Thymus (tissue), 11 donors: ENCODE data around the gene ZNF319. TPM values are rescaled to one million over a fixed set of nuclear protein-coding genes. Genes with fewer than 3 reads are reported as not detected.

ENCODE experiments used
- DNase-seq, 9 donors: peaks; one replicate each; pipeline ENCODE4 v3.0.0-alpha.2; 2013; ENCODE audit warnings: low spot score in 9 of 9, low read depth in 6 of 9, missing footprints in 1 of 9
- H3K27ac ChIP-seq, 2 donors: one replicate each; pipeline ENCODE4 v1.5.1; 2013; ENCODE audit warnings: control low read depth in 1 of 2, low read depth in 1 of 2, low read length in 1 of 2, mild to moderate bottlenecking in 1 of 2, moderate library complexity in 1 of 2
- H3K27me3 ChIP-seq, 2 donors: one replicate each; pipeline ENCODE4 v1.5.1; 2013; ENCODE audit warnings: low read length in 1 of 2; ENCODE audit not compliant: control insufficient read depth in 2 of 2, insufficient read depth in 1 of 2
- H3K36me3 ChIP-seq, 2 donors: one replicate each; pipeline ENCODE4 v1.5.1; 2013; ENCODE audit warnings: low read length in 1 of 2, mild to moderate bottlenecking in 1 of 2, moderate library complexity in 1 of 2; ENCODE audit not compliant: control insufficient read depth in 2 of 2, insufficient read depth in 2 of 2
- H3K4me1 ChIP-seq, 2 donors: one replicate each; pipeline ENCODE4 v1.5.1; 2013; ENCODE audit warnings: low read length in 2 of 2; ENCODE audit not compliant: control insufficient read depth in 2 of 2, insufficient read depth in 2 of 2
- H3K4me3 ChIP-seq, 2 donors: one replicate each; pipeline ENCODE4 v1.5.1; 2013; ENCODE audit warnings: low read length in 2 of 2, control low read depth in 1 of 2, mild to moderate bottlenecking in 1 of 2
- H3K9me3 ChIP-seq, 2 donors: one replicate each; pipeline ENCODE4 v1.5.1; 2013; ENCODE audit warnings: low read length in 1 of 2, mild to moderate bottlenecking in 1 of 2; ENCODE audit not compliant: control insufficient read depth in 2 of 2, insufficient read depth in 1 of 2
- WGBS: extraction: QIAGEN DNeasy Blood & Tissue Kit; methylation state at CpG from one replicate; pipeline ENCODE4 v1.1.7; 2013; 5-methylcytosine and 5-hydroxymethylcytosine counted together
- polyA plus RNA-seq: library from polyadenylated mRNA; stranded (reverse); fragments of 200-250 nt; gene quantifications from one replicate; pipeline ENCODE4 v1.2.3, GENCODE V29; 2013
- total RNA-seq: library from RNA; stranded (reverse); fragments of 120-200 nt; gene quantifications from one replicate; pipeline ENCODE4 v1.2.4, GENCODE V29; 2013
- donor health status: healthy.

ZNF319 gene
- total and polyA plus RNA-seq, 2 donors, result 1.7 to 6.9 TPM

DNA sequence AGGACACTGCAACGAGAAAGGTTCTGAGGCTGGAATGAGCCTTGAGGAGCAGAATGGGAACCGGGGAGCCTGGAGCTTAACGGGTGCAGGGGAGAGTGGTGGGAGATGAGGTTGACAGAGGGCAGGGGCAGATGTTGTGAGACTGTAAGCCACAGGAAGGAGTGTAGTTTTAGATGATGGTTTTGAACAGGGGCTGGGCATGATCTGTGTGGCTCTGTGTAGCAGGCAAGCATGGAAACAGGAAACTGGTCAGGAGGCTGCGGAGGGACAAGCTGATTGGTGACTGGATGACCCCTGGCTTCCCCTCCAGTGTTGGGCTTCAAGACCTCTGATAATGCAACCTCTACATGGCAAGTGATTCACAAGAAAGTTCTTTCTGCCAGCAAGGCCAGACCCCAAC is 28.2 kb downstream of the ZNF319 start:
- 67% methylated on average over 4 of the region's 4 CpGs for WGBS
- H3K36me3 ChIP-seq, result no peaks in the 10 kb centered on the region
- no peak for DNase-seq

DNA sequence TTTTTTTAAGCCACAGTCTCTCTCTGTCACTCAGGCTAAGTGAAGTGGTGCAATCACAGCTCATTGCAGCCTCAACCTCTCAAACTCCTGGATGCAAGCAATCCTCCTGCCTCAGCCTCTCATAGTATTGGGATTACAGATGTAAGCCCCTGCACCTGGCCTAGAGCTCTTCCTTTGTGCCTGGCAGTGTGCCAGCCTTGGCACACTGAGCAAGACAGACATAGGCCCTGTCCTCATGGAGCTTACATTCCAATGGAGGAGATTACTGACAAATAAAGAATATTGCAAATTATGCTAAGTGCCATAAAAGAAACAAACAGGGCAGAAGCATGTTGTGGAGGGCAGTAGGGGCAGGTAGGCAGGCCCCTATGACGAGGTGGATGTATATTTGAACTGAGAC is 28.6 kb downstream of the ZNF319 start:
- no peak for DNase-seq
- no peaks in the 10 kb centered on the region for H3K4me1 ChIP-seq
- H3K36me3 ChIP-seq, result no peaks in the 10 kb centered on the region
- H3K4me3 ChIP-seq, result no peak overlapping the region
- no peaks in the 10 kb centered on the region for H3K9me3 ChIP-seq
- 96% methylated on average over 1 of the region's 1 CpG for WGBS
- no peaks in the 10 kb centered on the region for H3K27me3 ChIP-seq
- H3K27ac ChIP-seq, result no peak overlapping the region

More for the DNA sequence above, 28.2 kb downstream of the ZNF319 start:
- Histone ChIP-seq H3K27ac (no peak overlapping the region), H3K4me1 (no peaks in the 10 kb centered on the region), H3K4me3 (no peak overlapping the region), H3K9me3 (no peaks in the 10 kb centered on the region), H3K27me3 (no peaks in the 10 kb centered on the region)

DNA sequence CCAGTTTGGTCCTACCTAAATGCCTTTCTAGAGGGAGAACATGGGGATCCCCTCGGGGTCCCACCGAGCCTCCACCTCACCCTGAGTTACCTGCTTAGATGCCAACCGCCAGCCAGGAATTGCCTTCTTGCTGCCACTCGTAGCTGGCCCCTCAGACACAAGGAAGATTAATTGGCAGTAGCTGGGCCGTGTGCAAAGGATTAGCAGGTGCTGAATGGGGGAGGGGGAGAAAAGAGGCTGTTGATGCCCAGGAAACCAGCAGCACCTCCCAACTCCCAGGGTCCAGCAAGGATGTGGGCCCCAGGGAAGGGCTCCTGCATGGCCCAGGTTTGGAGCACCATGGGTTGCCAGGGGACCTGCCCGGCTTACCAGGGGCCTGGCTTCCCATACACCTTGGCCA is 29.5 kb downstream of the ZNF319 start, which contains the start of gene CNGB1:
Gene CNGB1 (minus strand): TSS at position 159 of the 400 bp plus-strand sequence. CDS start 3,842 bp downstream, outside the sequence.
- Histone ChIP-seq H3K4me1 (no peaks in the 10 kb centered on the region), H3K36me3 (no peaks in the 10 kb centered on the region), H3K27me3 (no peaks in the 10 kb centered on the region), H3K4me3 (no peak within 1 kb of the TSS), H3K9me3 (no peaks in the 10 kb centered on the region), H3K27ac (no peak within 1 kb of the TSS)
- WGBS, result 88% methylated on average over 6 of the region's 6 CpGs
- DNase-seq, result no peak

GRCh38 chr16:57970319-57970718 is 30.2 kb downstream of the ZNF319 start:
- WGBS, result 87% methylated on average over 13 of the region's 13 CpGs
- no peak for DNase-seq
- Histone ChIP-seq H3K36me3 (no peaks in the 10 kb centered on the region), H3K27ac (no peak overlapping the region), H3K9me3 (no peaks in the 10 kb centered on the region), H3K4me3 (no peak overlapping the region), H3K27me3 (no peaks in the 10 kb centered on the region), H3K4me1 (no peaks in the 10 kb centered on the region)

- Histone ChIP-seq H3K27ac (no peak overlapping the region), H3K36me3 (no peaks in the 10 kb centered on the region), H3K4me1 (no peaks in the 10 kb centered on the region), H3K9me3 (no peaks in the 10 kb centered on the region), H3K4me3 (no peak overlapping the region), H3K27me3 (no peaks in the 10 kb centered on the region)
- DNase-seq, result no peak
- 97% methylated on average over 10 of the region's 10 CpGs for WGBS
Measured at GRCh38 chr16:57969451-57970123, 30.9 kb downstream of the ZNF319 start.

GRCh38 chr16:57967916-57968315 is 32.6 kb downstream of the ZNF319 start:
- no peak overlapping the region for H3K27ac ChIP-seq
- H3K27me3 ChIP-seq, result no peaks in the 10 kb centered on the region
- no peaks in the 10 kb centered on the region for H3K36me3 ChIP-seq
- no peak overlapping the region for H3K4me3 ChIP-seq
- H3K4me1 ChIP-seq, result no peaks in the 10 kb centered on the region
- H3K9me3 ChIP-seq, result no peaks in the 10 kb centered on the region
- DNase-seq, result no peak

DNA sequence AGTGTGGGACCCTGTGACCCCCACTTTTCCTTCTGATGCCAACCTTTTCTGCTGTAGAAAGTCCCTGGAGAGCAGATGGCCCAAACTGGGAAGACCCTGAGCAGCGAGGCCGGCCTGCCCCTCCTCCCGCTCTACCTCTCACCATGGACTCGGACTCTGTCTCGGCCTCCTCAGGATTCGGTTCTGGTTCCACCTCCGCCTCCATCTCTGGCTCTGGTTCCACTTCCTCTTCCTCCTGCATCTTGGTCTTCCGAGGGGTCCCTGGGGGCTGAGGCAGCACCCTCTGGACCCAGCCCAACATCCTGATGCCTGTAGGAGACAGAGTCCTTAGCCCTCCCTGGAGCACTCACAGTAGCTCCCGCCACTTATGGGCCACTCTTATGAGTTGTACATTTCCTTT is 33.5 kb downstream of the ZNF319 start:
- no peaks in the 10 kb centered on the region for H3K36me3 ChIP-seq
- H3K4me1 ChIP-seq, result no peaks in the 10 kb centered on the region
- WGBS, result 94% methylated on average over 9 of the region's 9 CpGs
- no peaks in the 10 kb centered on the region for H3K9me3 ChIP-seq
- no peak overlapping the region for H3K27ac ChIP-seq
- DNase-seq, result no peak
- H3K4me3 ChIP-seq, result no peak overlapping the region
- no peaks in the 10 kb centered on the region for H3K27me3 ChIP-seq

DNA sequence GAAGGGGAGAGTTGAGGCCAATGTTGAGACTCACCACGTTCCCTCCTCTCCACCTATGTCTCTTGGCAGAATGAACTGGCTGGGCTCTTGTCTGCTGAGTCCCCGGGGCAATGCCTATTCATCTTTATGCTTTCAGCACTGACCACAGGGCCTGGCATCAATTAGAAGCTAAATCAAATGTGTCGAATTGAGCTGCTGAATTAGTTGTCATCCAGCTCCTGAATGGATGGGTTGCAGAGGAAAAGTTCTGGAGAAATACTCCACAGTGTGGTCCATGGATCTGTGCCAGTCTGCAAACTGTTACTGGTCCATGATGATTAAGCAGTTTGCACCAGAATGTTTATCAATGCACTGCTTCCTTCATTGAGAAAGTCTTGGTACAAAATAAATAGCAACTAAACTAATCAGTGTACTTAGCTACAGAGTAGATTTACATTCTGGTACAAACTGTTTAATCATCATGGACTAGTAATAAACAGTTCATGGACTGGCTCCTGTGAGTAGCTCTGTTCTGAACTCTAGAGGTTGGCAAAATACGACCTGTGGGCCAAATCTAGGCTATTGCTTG is 34.2 kb downstream of the ZNF319 start:
- WGBS, result 66% methylated on average over 4 of the region's 4 CpGs
- H3K9me3 ChIP-seq, result no peaks in the 10 kb centered on the region
- no peaks in the 10 kb centered on the region for H3K27me3 ChIP-seq
- H3K4me1 ChIP-seq, result no peaks in the 10 kb centered on the region
- H3K4me3 ChIP-seq, result no peak overlapping the region
- H3K36me3 ChIP-seq, result no peaks in the 10 kb centered on the region
- H3K27ac ChIP-seq, result no peak overlapping the region
- DNase-seq, result no peak

DNA sequence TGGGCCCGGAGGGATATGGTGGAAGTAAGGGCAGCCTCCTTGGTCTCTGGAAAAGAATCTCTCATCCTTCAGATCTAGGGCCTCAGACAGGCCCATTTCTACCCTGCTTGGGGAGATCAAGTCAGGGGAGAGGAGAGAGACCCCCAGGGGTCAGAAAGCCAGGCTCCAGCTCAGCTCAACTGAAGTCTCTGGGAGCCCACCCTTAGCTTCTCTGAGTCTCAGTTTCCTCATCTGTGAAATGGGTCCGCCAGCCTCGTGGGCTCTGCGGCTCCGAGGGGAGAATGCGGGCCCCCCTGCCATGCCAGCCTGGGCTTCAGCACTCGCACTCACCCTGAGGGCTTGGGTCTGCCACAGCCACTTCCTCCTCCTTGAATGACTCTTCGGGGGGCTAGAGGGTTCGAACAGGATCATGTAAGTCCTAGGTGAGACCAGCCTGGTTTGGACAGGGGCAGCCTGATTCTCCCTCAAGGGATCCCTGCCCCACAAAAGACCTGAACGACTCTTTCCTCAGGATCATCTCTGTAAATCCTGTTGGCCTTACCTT is 36.2 kb downstream of the ZNF319 start:
- H3K27ac ChIP-seq, result no peak overlapping the region
- H3K4me1 ChIP-seq, result no peaks in the 10 kb centered on the region
- no peaks in the 10 kb centered on the region for H3K9me3 ChIP-seq
- no peaks in the 10 kb centered on the region for H3K36me3 ChIP-seq
- no peak for DNase-seq
- H3K27me3 ChIP-seq, result no peaks in the 10 kb centered on the region
- 89% methylated on average over 10 of the region's 10 CpGs for WGBS
- H3K4me3 ChIP-seq, result no peak overlapping the region
